Kidney epithelial cell (primary cell): ENCODE results near the gene HS3ST3A1. TPM values are rescaled to one million over a fixed set of nuclear protein-coding genes. Genes with fewer than 3 reads are reported as not detected.

ENCODE experiments used
- DNase-seq: peaks from one replicate; pipeline ENCODE4 v3.0.0-alpha.2; 2010; ENCODE audit warnings: low read depth
- H3K27me3 ChIP-seq: 2 replicates; pipeline ENCODE4 v1.6.0; 2011; ENCODE audit warnings: low read length; ENCODE audit not compliant: control insufficient read depth, insufficient read depth
- H3K36me3 ChIP-seq: 2 replicates; pipeline ENCODE4 v1.5.1; 2011; ENCODE audit warnings: low read length; ENCODE audit not compliant: control insufficient read depth, insufficient read depth
- H3K4me3 ChIP-seq: 2 replicates; pipeline ENCODE4 v1.5.1; 2011; ENCODE audit warnings: low read depth, mild to moderate bottlenecking, control low read depth, low read length
- CTCF ChIP-seq: IDR thresholded peaks from 2 replicates; pipeline ENCODE4 v1.5.1; 2011; ENCODE audit warnings: mild to moderate bottlenecking, moderate library complexity, low read length, control low read depth, inconsistent platforms; ENCODE audit not compliant: insufficient read depth, poor library complexity, severe bottlenecking
- total RNA-seq: library from RNA; depleted of rRNA; stranded (reverse); fragments of >200 nt; gene quantifications from 2 replicates; pipeline ENCODE4 v1.2.3, GENCODE V29; 2015

Gene HS3ST3A1
- total RNA-seq, 1 donor from 2014 or later: 38.4 TPM

GRCh38 chr17:13513039-13513405 lies 88.7 kb downstream of the HS3ST3A1 start:
- TF ChIP-seq CTCF: no peak
- no peaks in the 10 kb centered on the region for H3K27me3 ChIP-seq
- DNase-seq: no peak
- no peaks in the 10 kb centered on the region for H3K36me3 ChIP-seq
- H3K4me3 ChIP-seq: no peak overlapping the region

- H3K27me3 ChIP-seq: no peaks in the 10 kb centered on the region
- no peaks in the 10 kb centered on the region for H3K36me3 ChIP-seq
- no peak for DNase-seq
- no peak overlapping the region for H3K4me3 ChIP-seq
- TF ChIP-seq CTCF: no peak
Measured at GRCh38 chr17:13510062-13510461, 91.7 kb downstream of the HS3ST3A1 start.

GRCh38 chr17:13509527-13509926 lies 92.2 kb downstream of the HS3ST3A1 start:
- Histone ChIP-seq H3K27me3 (no peaks in the 10 kb centered on the region), H3K36me3 (no peaks in the 10 kb centered on the region), H3K4me3 (no peak overlapping the region)
- TF ChIP-seq CTCF: no peak
- no peak for DNase-seq

GRCh38 chr17:13508896-13509295 lies 92.8 kb downstream of the HS3ST3A1 start:
- H3K4me3 ChIP-seq: no peak overlapping the region
- H3K27me3 ChIP-seq: no peaks in the 10 kb centered on the region
- H3K36me3 ChIP-seq: no peaks in the 10 kb centered on the region
- DNase-seq: no peak
- no peak for TF ChIP-seq CTCF

- TF ChIP-seq CTCF: no peak
- no peak for DNase-seq
- no peaks in the 10 kb centered on the region for H3K27me3 ChIP-seq
- no peaks in the 10 kb centered on the region for H3K36me3 ChIP-seq
- no peak overlapping the region for H3K4me3 ChIP-seq
Measured at GRCh38 chr17:13503526-13503925, 98.2 kb downstream of the HS3ST3A1 start.

GRCh38 chr17:13502263-13502662 lies 99.5 kb downstream of the HS3ST3A1 start:
- no peak for DNase-seq
- Histone ChIP-seq H3K36me3 (no peaks in the 10 kb centered on the region), H3K27me3 (no peaks in the 10 kb centered on the region), H3K4me3 (no peak overlapping the region)
- TF ChIP-seq CTCF: no peak
